Activated CD4-positive, CD25-positive, alpha-beta regulatory T cell treated with anti-CD3 and anti-CD28 coated beads, Interleukin-2, amount 50 U/mL, for 24 hours (primary cell): ENCODE measurements around the gene SIRT3.

Source experiments
- ATAC-seq, 2 donors: fragments of 150-1000 bp; cut with Tn5 transposase; one replicate each; pipeline ENCODE4 v1.10.0; 2021; ENCODE audit warnings: mild to moderate bottlenecking in 1 of 2, moderate library complexity in 1 of 2

The SIRT3 gene

GRCh38 chr11:213111-213510 lies 23.0 kb downstream of the SIRT3 start:
- ATAC-seq: no peak

- no peak for ATAC-seq
Observed at GRCh38 chr11:212150-213100, 23.7 kb downstream of the SIRT3 start.

- no peak for ATAC-seq
Observed at GRCh38 chr11:211741-212140, 24.4 kb downstream of the SIRT3 start.

GRCh38 chr11:211295-211694 lies 24.8 kb downstream of the SIRT3 start:
- no peak for ATAC-seq

GRCh38 chr11:210803-211180 lies 25.4 kb downstream of the SIRT3 start:
- no peak for ATAC-seq

- no peak for ATAC-seq
Observed at GRCh38 chr11:210122-210802, 25.9 kb downstream of the SIRT3 start.

GRCh38 chr11:209275-210121 lies 26.6 kb downstream of the SIRT3 start:
- ATAC-seq: no peak

GRCh38 chr11:208917-209260 lies 27.3 kb downstream of the SIRT3 start:
- ATAC-seq: no peak

GRCh38 chr11:208181-208916 lies 27.8 kb downstream of the SIRT3 start:
- peak; percentile 66 to 74 for ATAC-seq

- peak; percentile 9 to 18 for ATAC-seq
Observed at GRCh38 chr11:207863-208180, 28.3 kb downstream of the SIRT3 start.

GRCh38 chr11:207208-207862 lies 28.8 kb downstream of the SIRT3 start, which contains the start of the genes BET1L and RIC8A:
Gene BET1L, minus strand, starts transcription at chr11:207399. Its CDS starts 78 bp downstream, at chr11:207321.
Gene RIC8A, plus strand, starts transcription at chr11:207708. Its CDS starts 1,147 bp downstream, at chr11:208855.
- peak; percentile 85 to 87 for ATAC-seq

- ATAC-seq: no peak
Observed at GRCh38 chr11:206526-207207, 29.5 kb downstream of the SIRT3 start.

GRCh38 chr11:206002-206384 lies 30.1 kb downstream of the SIRT3 start:
- ATAC-seq: no peak

- no peak for ATAC-seq
Observed at GRCh38 chr11:205221-206001, 30.7 kb downstream of the SIRT3 start.

- ATAC-seq: no peak
Observed at GRCh38 chr11:204587-205109, 31.5 kb downstream of the SIRT3 start.

GRCh38 chr11:203945-204586 lies 32.1 kb downstream of the SIRT3 start:
- ATAC-seq: no peak

GRCh38 chr11:203056-203944 lies 32.8 kb downstream of the SIRT3 start:
- ATAC-seq: no peak

- no peak for ATAC-seq
Observed at GRCh38 chr11:202490-202889, 33.7 kb downstream of the SIRT3 start.

GRCh38 chr11:201966-202365 lies 34.2 kb downstream of the SIRT3 start:
- ATAC-seq: peak in 1 of 2 donors; percentile 34
